ENCODE results near the gene SUZ12. TPM values are rescaled to one million over a fixed set of nuclear protein-coding genes. Genes with fewer than 3 reads are reported as not detected.
A peak's percentile ranks its signal among the peaks of the same experiment; 100 is the strongest.
"Not testable (repeated sequence)": the region's sequence is repeated elsewhere in the genome, so short reads cannot be mapped to it uniquely, and the experiment has no call there.

SUZ12 gene
- polyA plus RNA-seq, 1 donor from 2014 or later, result 25.0 TPM

- Mint-ChIP-seq H3K36me3 (no peaks in the 10 kb centered on the region), H3K9me3 (no peaks in the 10 kb centered on the region), H3K4me1 (peaks cover 0 to 6% (median 2%) of the 10 kb centered on the region in 3 donors), H3K4me3 (no peak overlapping the region), H3K27me3 (peaks cover 1% of the 10 kb centered on the region), H3K27ac (no peak overlapping the region)
These were observed 10.6 kb upstream of the SUZ12 start for GRCh38 chr17:31926100-31926729.

GRCh38 chr17:31931756-31932155 is 5.1 kb upstream of the SUZ12 start:
- Mint-ChIP-seq H3K27ac (no peak overlapping the region), H3K27me3 (no peaks in the 10 kb centered on the region), H3K9me3 (no peaks in the 10 kb centered on the region), H3K36me3 (no peaks in the 10 kb centered on the region), H3K4me1 (peaks cover 0 to 2% (median 0%) of the 10 kb centered on the region in 3 donors), H3K4me3 (peak overlapping the region in 1 of 4 donors; percentile 42)

- H3K36me3 Mint-ChIP-seq, result no peaks in the 10 kb centered on the region
- peaks cover 9 to 16% (median 11%) of the 10 kb centered on the region in 3 donors for H3K4me1 Mint-ChIP-seq
- H3K27ac Mint-ChIP-seq, result peak overlapping the region in 2 of 3 donors; percentile 13 to 94
- no peaks in the 10 kb centered on the region for H3K27me3 Mint-ChIP-seq
- no peaks in the 10 kb centered on the region for H3K9me3 Mint-ChIP-seq
- peak overlapping the region in 3 of 4 donors; percentile 58 to 97 (median 91) for H3K4me3 Mint-ChIP-seq
These were observed 1.3 kb upstream of the SUZ12 start for GRCh38 chr17:31935512-31935911.

- H3K4me3 Mint-ChIP-seq, result peak overlapping the region; percentile 85 to 96 (median 92)
These were observed 1.3 kb downstream of the SUZ12 start for GRCh38 chr17:31937926-31938641.

GRCh38 chr17:31941916-31942315 is 5.1 kb downstream of the SUZ12 start:
- H3K4me3 Mint-ChIP-seq, H3K36me3 Mint-ChIP-seq, H3K27me3 Mint-ChIP-seq, H3K27ac Mint-ChIP-seq, H3K9me3 Mint-ChIP-seq: not testable (repeated sequence)
- peaks cover 11 to 16% (median 11%) of the 10 kb centered on the region in 3 donors for H3K4me1 Mint-ChIP-seq

More at GRCh38 chr17:31937926-31938641, 1.3 kb downstream of the SUZ12 start:
- H3K27me3 Mint-ChIP-seq, H3K36me3 Mint-ChIP-seq, H3K9me3 Mint-ChIP-seq: not testable (repeated sequence)
- Mint-ChIP-seq H3K4me1 (peaks cover 9 to 16% (median 11%) of the 10 kb centered on the region in 3 donors), H3K27ac (peak overlapping the region; percentile 56 to 93 (median 64))

- H3K4me1 Mint-ChIP-seq, result peaks cover 11 to 16% (median 11%) of the 10 kb centered on the region in 3 donors
- not testable (repeated sequence) for H3K27ac Mint-ChIP-seq, H3K4me3 Mint-ChIP-seq, H3K27me3 Mint-ChIP-seq, H3K9me3 Mint-ChIP-seq, H3K36me3 Mint-ChIP-seq
These were observed 5.6 kb downstream of the SUZ12 start for GRCh38 chr17:31942396-31942795.

GRCh38 chr17:31951953-31952352 is 15.1 kb downstream of the SUZ12 start:
- not testable (repeated sequence) for H3K27ac Mint-ChIP-seq, H3K4me1 Mint-ChIP-seq, H3K27me3 Mint-ChIP-seq, H3K9me3 Mint-ChIP-seq, H3K4me3 Mint-ChIP-seq, H3K36me3 Mint-ChIP-seq

- H3K27me3 Mint-ChIP-seq, H3K36me3 Mint-ChIP-seq, H3K9me3 Mint-ChIP-seq, H3K4me3 Mint-ChIP-seq, H3K4me1 Mint-ChIP-seq, H3K27ac Mint-ChIP-seq: not testable (repeated sequence)
These were observed 27.3 kb downstream of the SUZ12 start for GRCh38 chr17:31964131-31964530.

GRCh38 chr17:31967648-31968047 is 30.8 kb downstream of the SUZ12 start:
- Mint-ChIP-seq H3K27me3 (no peaks in the 10 kb centered on the region), H3K27ac (peak overlapping the region in 1 of 3 donors; percentile 88), H3K4me3 (no peak overlapping the region), H3K9me3 (no peaks in the 10 kb centered on the region), H3K4me1 (no peaks in the 10 kb centered on the region), H3K36me3 (peaks cover 3% of the 10 kb centered on the region)

GRCh38 chr17:31970416-31970815 is 33.6 kb downstream of the SUZ12 start:
- not testable (repeated sequence) for H3K36me3 Mint-ChIP-seq, H3K27ac Mint-ChIP-seq, H3K9me3 Mint-ChIP-seq, H3K4me1 Mint-ChIP-seq, H3K4me3 Mint-ChIP-seq, H3K27me3 Mint-ChIP-seq

- H3K27ac Mint-ChIP-seq, H3K27me3 Mint-ChIP-seq, H3K4me3 Mint-ChIP-seq, H3K36me3 Mint-ChIP-seq, H3K9me3 Mint-ChIP-seq, H3K4me1 Mint-ChIP-seq: not testable (repeated sequence)
These were observed 37.7 kb downstream of the SUZ12 start for GRCh38 chr17:31974269-31975071.

GRCh38 chr17:31975391-31975790 is 38.6 kb downstream of the SUZ12 start:
- H3K27ac Mint-ChIP-seq, H3K4me1 Mint-ChIP-seq, H3K36me3 Mint-ChIP-seq, H3K4me3 Mint-ChIP-seq, H3K9me3 Mint-ChIP-seq, H3K27me3 Mint-ChIP-seq: not testable (repeated sequence)

- H3K4me1 Mint-ChIP-seq, H3K9me3 Mint-ChIP-seq, H3K36me3 Mint-ChIP-seq, H3K27me3 Mint-ChIP-seq, H3K27ac Mint-ChIP-seq, H3K4me3 Mint-ChIP-seq: not testable (repeated sequence)
These were observed 55.0 kb downstream of the SUZ12 start for GRCh38 chr17:31991821-31992220.

- Mint-ChIP-seq H3K9me3 (no peaks in the 10 kb centered on the region), H3K27ac (no peak overlapping the region), H3K27me3 (no peaks in the 10 kb centered on the region), H3K4me1 (no peaks in the 10 kb centered on the region), H3K36me3 (peaks cover 2% of the 10 kb centered on the region), H3K4me3 (no peak overlapping the region)
These were observed 60.2 kb downstream of the SUZ12 start for GRCh38 chr17:31997005-31997404.

- Mint-ChIP-seq H3K27me3 (no peaks in the 10 kb centered on the region), H3K36me3 (peaks cover 1% of the 10 kb centered on the region), H3K4me1 (peaks cover 25 to 31% (median 28%) of the 10 kb centered on the region in 3 donors), H3K27ac (peak within 1 kb of the TSS; percentile 83 to 86 (median 85)), H3K9me3 (no peaks in the 10 kb centered on the region), H3K4me3 (peak within 1 kb of the TSS; percentile 90 to 97 (median 95))
These were observed 70.2 kb downstream of the SUZ12 start, which contains the start of gene LRRC37B for GRCh38 chr17:32006957-32007462. Gene LRRC37B (plus strand): TSS chr17:32007383. CDS start chr17:32021393, 14,010 bp downstream.
